OCI-LY7 (cell line): ENCODE measurements around the gene RPA3. TPM values are rescaled to one million over a fixed set of nuclear protein-coding genes. Genes with fewer than 3 reads are reported as not detected.

Experiments
- BruUV-seq: library from RNA; stranded (reverse); fragments of 400-500 nt; replicated peaks from 2 replicates; lab custom pipeline; 2021; lab: Mats Ljungman, UMichigan
- CTCF ChIA-PET: fragments of 300-600 bp; sonication (Branson Sonifier 250); formaldehyde crosslinking; loops from one replicate; lab custom pipeline; 2022; ENCODE audit warnings: antibody characterized with exemption; ENCODE audit not compliant: unreplicated experiment; lab: Charles Lee
- POLR2A ChIA-PET: fragments of 300-600 bp; sonication (Branson Sonifier 250); formaldehyde crosslinking; loops from one replicate; lab custom pipeline; 2022; ENCODE audit warnings: antibody characterized with exemption; lab: Charles Lee
- DNase-seq: peaks from one replicate; pipeline ENCODE4 v3.0.0-alpha.2; 2015; ENCODE audit warnings: low spot score
- H2AFZ ChIP-seq: fragments of 200-600 bp; sonication (generic), shearing (Covaris generic); 2 replicates; pipeline ENCODE4 v1.6.1; 2014; ENCODE audit warnings: mild to moderate bottlenecking, antibody characterized with exemption, low read length, moderate library complexity
- H3K27ac ChIP-seq: fragments of 200-600 bp; sonication (generic); 2 replicates; pipeline ENCODE4 v1.5.1; 2014; ENCODE audit warnings: mixed run types, low read depth, mild to moderate bottlenecking, moderate library complexity, low read length, inconsistent platforms; ENCODE audit not compliant: poor library complexity, severe bottlenecking
- H3K36me3 ChIP-seq: fragments of 200-600 bp; sonication (generic); 2 replicates; pipeline ENCODE4 v1.6.1; 2014; ENCODE audit warnings: mild to moderate bottlenecking, antibody characterized with exemption, low read length, moderate library complexity, mixed read lengths; ENCODE audit not compliant: insufficient read depth
- H3K4me1 ChIP-seq: fragments of 200-600 bp; sonication (generic); 2 replicates; pipeline ENCODE4 v1.5.1; 2014; ENCODE audit warnings: mild to moderate bottlenecking, low read length; ENCODE audit not compliant: insufficient read depth, poor library complexity, severe bottlenecking
- H3K4me2 ChIP-seq: fragments of 200-600 bp; sonication (generic); 2 replicates; pipeline ENCODE4 v1.6.1; 2014; ENCODE audit warnings: mild to moderate bottlenecking, low read length
- H3K4me3 ChIP-seq: fragments of 200-600 bp; sonication (generic); 2 replicates; pipeline ENCODE4 v1.5.1; 2014; ENCODE audit warnings: mild to moderate bottlenecking, low read depth, low read length; ENCODE audit not compliant: poor library complexity, severe bottlenecking
- H3K79me2 ChIP-seq: fragments of 200-600 bp; sonication (generic); 2 replicates; pipeline ENCODE4 v1.6.1; 2016; ENCODE audit warnings: low read depth, mild to moderate bottlenecking, low read length, moderate library complexity, mixed read lengths; ENCODE audit not compliant: insufficient read depth
- H3K9me2 ChIP-seq: fragments of 200-600 bp; sonication (generic); 2 replicates; pipeline ENCODE4 v1.6.1; 2016; ENCODE audit warnings: mild to moderate bottlenecking, low read length, mixed read lengths; ENCODE audit not compliant: insufficient read depth
- H3K9me3 ChIP-seq: fragments of 200-600 bp; sonication (generic); 2 replicates; pipeline ENCODE4 v1.6.1; 2014; ENCODE audit warnings: mild to moderate bottlenecking, mixed run types, low read length, mixed read lengths
- H4K20me1 ChIP-seq: fragments of 200-600 bp; sonication (generic); 2 replicates; pipeline ENCODE4 v1.6.1; 2014; ENCODE audit warnings: mild to moderate bottlenecking, antibody characterized with exemption, low read length, moderate library complexity, mixed read lengths; ENCODE audit not compliant: insufficient read depth
- CTCF ChIP-seq: fragments of 200-600 bp; sonication (generic); conservative IDR thresholded peaks from 2 replicates; pipeline ENCODE4 v1.5.1; 2014; ENCODE audit warnings: mild to moderate bottlenecking, antibody characterized with exemption, low read length, moderate library complexity, mixed read lengths
- EZH2phosphoT487 ChIP-seq: fragments of 200-600 bp; sonication (generic); IDR thresholded peaks from 2 replicates; pipeline ENCODE4 v1.6.1; 2018; ENCODE audit warnings: low read depth, borderline replicate concordance, mild to moderate bottlenecking, mixed run types, antibody characterized with exemption, low read length, moderate library complexity, mixed read lengths
- intact Hi-C: fragments of 100-400 bp; cut with micrococcal nuclease; formaldehyde crosslinking; loops from one replicate; pipeline ENCODE4 v1.10.0; 2022; ENCODE audit not compliant: unreplicated experiment
- total RNA-seq, 2 experiments: library from RNA; depleted of rRNA in 1 of 2; stranded (reverse); fragments of >200 nt in 1 of 2; shearing (Covaris generic) in 1 of 2; gene quantifications; 2 replicates each; pipeline ENCODE4 v1.2.3, GENCODE V29; 2014 to 2022

The RPA3 gene
- total RNA-seq, 2 experiments from 2014 or later: 66.3 to 111 TPM

DNA sequence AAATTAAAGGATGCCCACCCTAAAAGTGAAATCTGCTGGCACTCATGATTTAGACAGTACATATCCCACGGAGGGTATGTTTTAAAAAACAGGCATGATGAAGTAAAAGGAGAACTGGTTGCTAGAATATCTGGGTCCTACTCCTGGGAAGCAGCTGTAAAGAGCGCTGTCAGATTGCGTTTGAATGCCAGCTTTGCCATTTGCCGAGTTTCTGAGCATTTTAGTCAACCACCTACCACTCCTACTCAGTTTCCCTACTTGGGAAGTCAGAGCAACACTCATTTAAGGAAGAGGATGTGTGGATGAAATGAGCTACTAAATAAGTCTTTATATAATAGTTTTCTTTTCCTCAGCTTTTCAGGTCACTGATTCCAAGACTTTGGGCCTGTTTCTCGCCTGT lies 79.0 kb downstream of the RPA3 start:
- peaks cover 45% of the 10 kb centered on the region; the same call in 1 of the 2 replicates for H3K79me2 ChIP-seq
- TF ChIP-seq CTCF: no peak
- TF ChIP-seq EZH2phosphoT487: no peak
- H4K20me1 ChIP-seq: peaks cover 3% of the 10 kb centered on the region; the same call in 1 of the 2 replicates
- BruUV-seq: no TSS peak
- H2AFZ ChIP-seq: peak overlapping the region; percentile 92
- H3K4me3 ChIP-seq: peak overlapping the region; percentile 92
- peak overlapping the region; percentile 76 for H3K4me2 ChIP-seq
- H3K36me3 ChIP-seq: peaks cover 26% of the 10 kb centered on the region
- H3K4me1 ChIP-seq: peaks cover 28% of the 10 kb centered on the region
- peak overlapping the region; percentile 72 for H3K27ac ChIP-seq
- DNase-seq: peak; percentile 5
- CTCF ChIA-PET: no interaction called here
- H3K9me3 ChIP-seq: no peaks in the 10 kb centered on the region
- intact Hi-C loops: no loop called here
- no peaks in the 10 kb centered on the region for H3K9me2 ChIP-seq
- POLR2A ChIA-PET: interaction anchor here (0.6 to 2.9 kb wide), 9 partner anchors 23 to 458 kb away, joined by 3 to 17 read pairs (median 5); no protein-coding TSS in a partner anchor

- no peaks in the 10 kb centered on the region for H3K4me1 ChIP-seq
- no peaks in the 10 kb centered on the region for H3K9me3 ChIP-seq
- no peaks in the 10 kb centered on the region for H3K79me2 ChIP-seq
- H3K4me2 ChIP-seq: no peak overlapping the region
- TF ChIP-seq CTCF (no peak), EZH2phosphoT487 (no peak)
- H3K4me3 ChIP-seq: no peak overlapping the region
- H4K20me1 ChIP-seq: no peaks in the 10 kb centered on the region
- CTCF ChIA-PET: no interaction called here
- peaks cover 13% of the 10 kb centered on the region for H3K36me3 ChIP-seq
- intact Hi-C loops: no loop called here
- H3K9me2 ChIP-seq: no peaks in the 10 kb centered on the region
- no peak overlapping the region for H2AFZ ChIP-seq
- BruUV-seq: no TSS peak
- DNase-seq: no peak
- no peak overlapping the region for H3K27ac ChIP-seq
- POLR2A ChIA-PET: no interaction called here
These were observed 87.6 kb downstream of the RPA3 start for GRCh38 chr7:7630626-7631329.

DNA sequence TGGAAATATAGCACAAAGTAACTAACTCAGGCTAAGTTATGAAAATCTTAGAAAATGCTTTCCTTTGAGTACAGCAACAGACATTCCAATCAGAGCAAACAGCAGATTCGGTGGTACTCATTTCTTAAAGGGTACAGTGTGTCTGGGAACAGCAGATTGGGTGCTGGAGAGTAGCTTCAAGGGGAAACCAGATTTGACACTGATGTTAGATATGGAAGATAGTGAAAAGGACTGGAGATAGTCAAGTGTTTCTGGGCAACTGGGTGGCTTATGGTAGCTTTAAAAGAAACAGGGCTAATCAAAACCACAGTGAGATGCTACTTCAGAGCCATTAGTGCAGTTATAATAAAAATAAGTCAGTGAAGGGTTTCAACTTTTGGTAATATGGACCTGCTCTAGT lies 89.9 kb downstream of the RPA3 start:
- H2AFZ ChIP-seq: no peak overlapping the region
- no peaks in the 10 kb centered on the region for H3K4me1 ChIP-seq
- TF ChIP-seq EZH2phosphoT487 (no peak), CTCF (no peak)
- H3K36me3 ChIP-seq: peaks cover 6% of the 10 kb centered on the region; the same call in 1 of the 2 replicates
- no TSS peak for BruUV-seq
- H3K79me2 ChIP-seq: no peaks in the 10 kb centered on the region
- H3K9me2 ChIP-seq: no peaks in the 10 kb centered on the region
- no peak overlapping the region for H3K4me3 ChIP-seq
- no peak for DNase-seq
- H3K4me2 ChIP-seq: no peak overlapping the region
- POLR2A ChIA-PET: no interaction called here
- H4K20me1 ChIP-seq: no peaks in the 10 kb centered on the region
- intact Hi-C loops: no loop called here
- H3K27ac ChIP-seq: no peak overlapping the region
- CTCF ChIA-PET: interaction anchor here (0.6 kb wide), 1 partner anchor 1542 kb away, joined by 4 read pairs; no protein-coding TSS in a partner anchor
- no peaks in the 10 kb centered on the region for H3K9me3 ChIP-seq
